Measurements from ENCODE around the gene JOSD2. TPM values are rescaled to one million over a fixed set of nuclear protein-coding genes. Genes with fewer than 3 reads are reported as not detected.

JOSD2 gene
- total and polyA plus RNA-seq, 8 donors: 16.0 to 52.0 (median 22.5) TPM

DNA sequence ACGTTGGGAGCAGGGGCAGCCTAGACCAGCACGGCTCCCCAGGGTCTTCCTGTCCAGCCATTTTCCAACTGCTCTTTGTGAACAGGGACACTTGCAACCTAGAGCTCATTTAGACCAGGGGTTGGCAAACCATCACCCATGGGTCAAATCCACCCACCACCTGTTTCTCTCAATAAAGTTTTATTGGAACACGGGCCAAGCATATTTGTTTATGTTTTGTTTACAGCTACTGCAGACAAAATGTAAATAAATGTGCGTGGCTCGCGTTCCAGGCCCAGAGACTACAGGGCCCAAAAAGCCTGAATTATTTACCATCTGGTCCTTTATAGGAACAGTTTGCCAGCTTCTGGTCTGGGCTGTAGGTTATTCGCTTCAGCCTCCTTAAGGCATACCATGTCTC, 48.0 kb downstream of the JOSD2 start:
- intact Hi-C loops (cut with DNase I): loop anchor here in 1 of 2 donors (5.0 kb wide), 1 partner anchor 96 kb away; the partner anchor contains the start of gene NAPSA

GRCh38 chr19:50461066-50461875, 49.7 kb downstream of the JOSD2 start:
- H3K27me3 ChIP-seq: peaks cover 19 to 61% of the 10 kb centered on the region in 2 donors
- H3K4me3 ChIP-seq: no peak overlapping the region
- no peaks in the 10 kb centered on the region for H3K4me1 ChIP-seq
- DNase-seq (peak in 3 of 4 donors; percentile 51 to 75 (median 67)), ATAC-seq (peak; percentile 94)
- intact Hi-C loops (cut with DNase I): loop anchor here in 1 of 2 donors (5.0 kb wide), 1 partner anchor 94 kb away; the partner anchor contains the start of gene NAPSA
- TF ChIP-seq CTCF (IDR thresholded peaks at IDR 0.05): peak; percentile 73 to 80
- H3K27ac ChIP-seq: no peak overlapping the region
- H3K9me3 ChIP-seq: no peaks in the 10 kb centered on the region
- no peaks in the 10 kb centered on the region for H3K36me3 ChIP-seq

More for the DNA sequence above, 48.0 kb downstream of the JOSD2 start:
- no peak for TF ChIP-seq CTCF (IDR thresholded peaks at IDR 0.05)
- Histone ChIP-seq H3K9me3 (no peaks in the 10 kb centered on the region), H3K27me3 (peaks cover 10 to 45% of the 10 kb centered on the region in 2 donors), H3K4me1 (no peaks in the 10 kb centered on the region), H3K27ac (no peak overlapping the region), H3K4me3 (no peak overlapping the region), H3K36me3 (no peaks in the 10 kb centered on the region)
- ATAC-seq (no peak), DNase-seq (no peak)

GRCh38 chr19:50460161-50460765, 50.7 kb downstream of the JOSD2 start:
- ATAC-seq: peak; percentile 36
- intact Hi-C loops (cut with DNase I): loop anchor here in 1 of 2 donors (5.0 kb wide), 1 partner anchor 93 kb away; the partner anchor contains the start of gene NAPSA
- no peak overlapping the region for H3K4me3 ChIP-seq
- no peak overlapping the region for H3K27ac ChIP-seq
- peak in 1 of 4 donors; percentile 22 for DNase-seq
- H3K36me3 ChIP-seq: no peaks in the 10 kb centered on the region
- peaks cover 19 to 60% of the 10 kb centered on the region in 2 donors for H3K27me3 ChIP-seq
- no peak for TF ChIP-seq CTCF (IDR thresholded peaks at IDR 0.05)
- H3K9me3 ChIP-seq: no peaks in the 10 kb centered on the region
- H3K4me1 ChIP-seq: no peaks in the 10 kb centered on the region

DNA sequence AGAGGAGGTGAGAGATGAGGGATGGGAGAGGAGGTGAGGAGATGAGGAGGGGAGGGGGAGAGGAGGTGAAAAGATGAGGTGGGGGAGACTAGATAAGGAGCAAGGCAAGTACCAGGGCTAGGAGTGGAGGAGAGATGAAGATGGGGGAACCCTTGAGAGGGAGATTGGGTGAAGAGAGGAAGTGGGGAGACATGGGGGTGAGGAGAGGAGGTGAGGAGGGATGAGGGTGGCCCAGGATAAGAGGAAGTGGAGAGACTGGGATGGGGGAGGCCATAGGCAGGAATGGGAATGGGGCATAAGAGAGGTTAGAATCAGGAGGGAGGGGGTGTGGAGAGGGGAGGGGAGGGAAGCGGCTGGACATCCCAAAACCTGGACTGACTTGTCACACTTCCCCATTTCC, 51.4 kb downstream of the JOSD2 start:
- Histone ChIP-seq H3K36me3 (no peaks in the 10 kb centered on the region), H3K27ac (no peak overlapping the region), H3K4me3 (no peak overlapping the region), H3K9me3 (no peaks in the 10 kb centered on the region), H3K27me3 (peaks cover 19 to 56% of the 10 kb centered on the region in 2 donors), H3K4me1 (no peaks in the 10 kb centered on the region)
- intact Hi-C loops (cut with DNase I): loop anchor here in 1 of 2 donors (5.0 kb wide), 1 partner anchor 92 kb away; the partner anchor contains the start of gene NAPSA
- peak in 1 of 4 donors; percentile 10 for DNase-seq
- no peak for ATAC-seq
- TF ChIP-seq CTCF (IDR thresholded peaks at IDR 0.05): no peak

- DNase-seq (no peak), ATAC-seq (no peak)
- Histone ChIP-seq H3K27me3 (peaks cover 19 to 56% of the 10 kb centered on the region in 2 donors), H3K36me3 (no peaks in the 10 kb centered on the region), H3K27ac (no peak overlapping the region), H3K4me1 (no peaks in the 10 kb centered on the region), H3K4me3 (no peak overlapping the region), H3K9me3 (no peaks in the 10 kb centered on the region)
- no peak for TF ChIP-seq CTCF (IDR thresholded peaks at IDR 0.05)
- intact Hi-C loops (cut with DNase I): no loop called here
Observed at GRCh38 chr19:50459067-50459456, 51.9 kb downstream of the JOSD2 start.

All from left lung (tissue), 10 donors.